ENCODE results near the gene NDUFB2. TPM values are rescaled to one million over a fixed set of nuclear protein-coding genes. Genes with fewer than 3 reads are reported as not detected.

Gene NDUFB2
- total and polyA plus RNA-seq, 2 donors (not counting 1 experiment from before 2014, with no cell fraction given), result 67.9 to 171 TPM

- H3K27ac ChIP-seq (ENCODE audit: low read length in 2 of 2), result peak overlapping the region; percentile 39 to 79
- H3K9ac ChIP-seq (ENCODE audit: low read length), result peak overlapping the region; percentile 1
- H3K9me3 ChIP-seq (ENCODE audit: control extremely low read depth in 1 of 3, control insufficient read depth in 2 of 3, insufficient read depth in 1 of 3, low read length in 2 of 3), result peaks cover 0 to 7% (median 0%) of the 10 kb centered on the region in 3 donors
- intact Hi-C loops (cut with micrococcal nuclease), result loop anchor here (1.0 to 10.0 kb wide), 4 partner anchors 21 to 1331 kb away; partner anchors contain the start of genes FMC1, NDUFB2 and SLC37A3
- DNase-seq, result no peak
- H3K4me2 ChIP-seq (replicated peaks; ENCODE audit: low read depth, low read length, poor library complexity, severe bottlenecking), result peak overlapping the region; percentile 48
- H2AFZ ChIP-seq (ENCODE audit: insufficient read depth, low read depth, low read length, poor library complexity, severe bottlenecking), result no peak overlapping the region
- TF ChIP-seq EZH2 (IDR thresholded peaks at IDR 0.05; ENCODE audit: borderline replicate concordance, insufficient read depth, low read depth, low read length, poor library complexity, severe bottlenecking), result no peak
- TF ChIP-seq, protein P1, sequence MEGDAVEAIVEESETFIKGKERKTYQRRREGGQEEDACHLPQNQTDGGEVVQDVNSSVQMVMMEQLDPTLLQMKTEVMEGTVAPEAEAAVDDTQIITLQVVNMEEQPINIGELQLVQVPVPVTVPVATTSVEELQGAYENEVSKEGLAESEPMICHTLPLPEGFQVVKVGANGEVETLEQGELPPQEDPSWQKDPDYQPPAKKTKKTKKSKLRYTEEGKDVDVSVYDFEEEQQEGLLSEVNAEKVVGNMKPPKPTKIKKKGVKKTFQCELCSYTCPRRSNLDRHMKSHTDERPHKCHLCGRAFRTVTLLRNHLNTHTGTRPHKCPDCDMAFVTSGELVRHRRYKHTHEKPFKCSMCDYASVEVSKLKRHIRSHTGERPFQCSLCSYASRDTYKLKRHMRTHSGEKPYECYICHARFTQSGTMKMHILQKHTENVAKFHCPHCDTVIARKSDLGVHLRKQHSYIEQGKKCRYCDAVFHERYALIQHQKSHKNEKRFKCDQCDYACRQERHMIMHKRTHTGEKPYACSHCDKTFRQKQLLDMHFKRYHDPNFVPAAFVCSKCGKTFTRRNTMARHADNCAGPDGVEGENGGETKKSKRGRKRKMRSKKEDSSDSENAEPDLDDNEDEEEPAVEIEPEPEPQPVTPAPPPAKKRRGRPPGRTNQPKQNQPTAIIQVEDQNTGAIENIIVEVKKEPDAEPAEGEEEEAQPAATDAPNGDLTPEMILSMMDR (IDR thresholded peaks at IDR 0.05), result no peak
- peaks cover 39% of the 10 kb centered on the region for H3K79me2 ChIP-seq (ENCODE audit: control insufficient read depth, insufficient read depth, low read length)
- CTCF ChIA-PET, result interaction anchor here (0.9 to 4.1 kb wide), 9 partner anchors 9 to 1110 kb away, joined by 3 to 17 read pairs (median 4); partner anchors contain the start of gene NDUFB2
- Mint-ChIP-seq H3K9me3 (ENCODE audit: insufficient read depth) (no peaks in the 10 kb centered on the region), H3K27me3 (no peaks in the 10 kb centered on the region), H3K27ac (peak overlapping the region; percentile 91), H3K4me1 (peaks cover 52% of the 10 kb centered on the region), H3K4me3 (peak overlapping the region; percentile 87)
- POLR2A ChIA-PET, result interaction anchor here (0.7 to 0.9 kb wide), 2 partner anchors 197 to 227 kb away, joined by 3 read pairs; no protein-coding TSS in a partner anchor
- H4K20me1 ChIP-seq (ENCODE audit: control insufficient read depth, insufficient read depth, low read length, poor library complexity, severe bottlenecking), result no peaks in the 10 kb centered on the region
- H3K27me3 ChIP-seq (replicated peaks in 1 of 4; ENCODE audit: control extremely low read depth in 1 of 4, control insufficient read depth in 3 of 4, insufficient read depth in 4 of 4, low read length in 3 of 4), result no peaks in the 10 kb centered on the region
- ATAC-seq (ENCODE audit: low read depth), result no peak
- WGBS (ENCODE audit: insufficient coverage), result no CpG with 5 or more reads among the region's 4 CpGs
- peak overlapping the region in 1 of 5 experiments; percentile 34 for H3K4me3 ChIP-seq (ENCODE audit: control extremely low read depth in 1 of 5, extremely low read depth in 1 of 5, insufficient read depth in 1 of 5, low read depth in 2 of 5, low read length in 4 of 5)
- peaks cover 46 to 54% of the 10 kb centered on the region in 2 donors for H3K4me1 ChIP-seq (ENCODE audit: control insufficient read depth in 2 of 2, insufficient read depth in 2 of 2, low read length in 2 of 2)
- H3K36me3 ChIP-seq (replicated peaks in 1 of 2; ENCODE audit: control extremely low read depth in 1 of 2, control insufficient read depth in 1 of 2, extremely low read depth in 1 of 2, insufficient read depth in 2 of 2, low read length in 1 of 2), result peaks cover 0 to 14% of the 10 kb centered on the region in 2 experiments
Measured at GRCh38 chr7:140675726-140676125, 20.8 kb upstream of the NDUFB2 start.

GRCh38 chr7:140676306-140676705 lies 20.2 kb upstream of the NDUFB2 start:
- H3K27me3 Mint-ChIP-seq, result no peaks in the 10 kb centered on the region
- peak overlapping the region; percentile 87 for H3K4me3 Mint-ChIP-seq
- H3K9me3 Mint-ChIP-seq (ENCODE audit: insufficient read depth), result no peaks in the 10 kb centered on the region
- ChIA-PET POLR2A (interaction anchor here (0.5 to 1.1 kb wide), 3 partner anchors 20 to 226 kb away, joined by 3 to 9 read pairs (median 4); partner anchors contain the start of gene NDUFB2), CTCF (interaction anchor here (0.9 to 4.1 kb wide), 7 partner anchors 8 to 1110 kb away, joined by 3 to 17 read pairs (median 7); partner anchors contain the start of gene NDUFB2)
- no peaks in the 10 kb centered on the region for H4K20me1 ChIP-seq (ENCODE audit: control insufficient read depth, insufficient read depth, low read length, poor library complexity, severe bottlenecking)
- H3K9ac ChIP-seq (ENCODE audit: low read length), result peak overlapping the region; percentile 1
- TF ChIP-seq, protein P1 (IDR thresholded peaks at IDR 0.05), result no peak
- no peak for TF ChIP-seq EZH2 (IDR thresholded peaks at IDR 0.05; ENCODE audit: borderline replicate concordance, insufficient read depth, low read depth, low read length, poor library complexity, severe bottlenecking)
- DNase-seq (peak; percentile 83), ATAC-seq (ENCODE audit: low read depth) (peak; percentile 49)
- peaks cover 52% of the 10 kb centered on the region for H3K4me1 Mint-ChIP-seq
- peaks cover 0 to 18% of the 10 kb centered on the region in 2 experiments for H3K36me3 ChIP-seq (replicated peaks in 1 of 2; ENCODE audit: control extremely low read depth in 1 of 2, control insufficient read depth in 1 of 2, extremely low read depth in 1 of 2, insufficient read depth in 2 of 2, low read length in 1 of 2)
- 13% methylated on average over 2 of the region's 3 CpGs for WGBS (ENCODE audit: insufficient coverage)
- H3K27ac Mint-ChIP-seq, result peak overlapping the region; percentile 91
- peak overlapping the region; percentile 41 to 79 for H3K27ac ChIP-seq (ENCODE audit: low read length in 2 of 2)
- peaks cover 46 to 54% of the 10 kb centered on the region in 2 donors for H3K4me1 ChIP-seq (ENCODE audit: control insufficient read depth in 2 of 2, insufficient read depth in 2 of 2, low read length in 2 of 2)
- H3K9me3 ChIP-seq (ENCODE audit: control extremely low read depth in 1 of 3, control insufficient read depth in 2 of 3, insufficient read depth in 1 of 3, low read length in 2 of 3), result peaks cover 0 to 7% (median 0%) of the 10 kb centered on the region in 3 donors
- peaks cover 40% of the 10 kb centered on the region for H3K79me2 ChIP-seq (ENCODE audit: control insufficient read depth, insufficient read depth, low read length)
- peak overlapping the region; percentile 48 for H3K4me2 ChIP-seq (replicated peaks; ENCODE audit: low read depth, low read length, poor library complexity, severe bottlenecking)
- no peaks in the 10 kb centered on the region for H3K27me3 ChIP-seq (replicated peaks in 1 of 4; ENCODE audit: control extremely low read depth in 1 of 4, control insufficient read depth in 3 of 4, insufficient read depth in 4 of 4, low read length in 3 of 4)
- intact Hi-C loops (cut with micrococcal nuclease), result loop anchor here (1.0 to 10.0 kb wide), 4 partner anchors 20 to 1332 kb away; partner anchors contain the start of genes FMC1, NDUFB2 and SLC37A3
- H3K4me3 ChIP-seq (ENCODE audit: control extremely low read depth in 1 of 5, extremely low read depth in 1 of 5, insufficient read depth in 1 of 5, low read depth in 2 of 5, low read length in 4 of 5), result peak overlapping the region in 1 of 5 experiments; percentile 34
- peak overlapping the region; percentile 29 for H2AFZ ChIP-seq (ENCODE audit: insufficient read depth, low read depth, low read length, poor library complexity, severe bottlenecking)
